Measurements from ENCODE around the gene PSMB10. TPM values are rescaled to one million over a fixed set of nuclear protein-coding genes. Genes with fewer than 3 reads are reported as not detected.

Gene PSMB10
- total RNA-seq, 1 donor from 2014 or later = 55.8 TPM

DNA sequence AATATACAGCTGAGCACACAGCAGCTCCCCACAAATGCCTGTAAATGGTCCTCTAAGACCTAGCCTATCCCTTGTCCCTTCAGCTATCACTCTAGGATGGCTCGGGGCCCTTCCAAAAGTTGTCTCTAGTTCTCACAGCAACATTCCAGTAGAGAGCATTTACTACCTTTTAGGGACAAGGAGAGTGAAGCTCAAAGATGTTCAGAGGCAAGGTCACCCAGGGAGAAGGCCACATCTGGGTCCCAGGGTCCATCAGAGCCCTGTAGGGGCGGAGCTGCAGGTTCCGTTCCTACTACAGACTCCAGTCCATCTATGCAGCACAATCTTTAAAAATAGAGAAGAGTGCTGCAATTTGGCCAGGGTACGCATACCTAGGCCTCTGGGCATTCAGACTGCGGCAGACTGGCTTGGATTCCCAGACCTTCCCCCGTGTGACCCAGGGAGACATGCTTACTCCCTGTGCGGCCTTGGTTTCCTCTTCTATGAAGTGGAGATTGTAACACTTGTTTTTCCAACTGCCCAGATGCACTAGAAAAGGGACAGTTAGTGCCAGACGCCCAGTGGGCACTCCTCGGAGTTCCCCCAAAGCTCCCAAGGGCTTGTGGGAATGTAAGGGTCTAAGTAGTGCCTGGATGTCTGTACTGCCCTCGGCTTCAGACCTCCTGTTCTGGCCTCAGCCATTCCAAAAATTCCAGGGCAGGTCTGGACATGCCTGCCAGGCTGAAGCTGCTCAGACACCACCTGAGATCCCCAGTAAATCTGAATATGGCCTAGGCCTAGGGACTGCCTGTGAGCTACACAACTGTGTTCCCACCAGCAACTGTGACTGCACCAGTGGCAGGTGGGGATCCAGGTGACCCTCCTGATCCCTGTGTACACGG, 29.3 kb upstream of the PSMB10 start:
- Histone ChIP-seq H3K27ac (replicated peaks) (peak overlapping the region; percentile 100), H3K4me1 (peaks cover 86% of the 10 kb centered on the region), H3K36me3 (peaks cover 25% of the 10 kb centered on the region), H3K4me3 (peak overlapping the region; percentile 96), H3K27me3 (ENCODE audit: low read depth) (no peaks in the 10 kb centered on the region), H3K9me3 (replicated peaks) (no peaks in the 10 kb centered on the region)
- intact Hi-C loops (cut with micrococcal nuclease) = no loop called here
- TF ChIP-seq, protein P1, sequence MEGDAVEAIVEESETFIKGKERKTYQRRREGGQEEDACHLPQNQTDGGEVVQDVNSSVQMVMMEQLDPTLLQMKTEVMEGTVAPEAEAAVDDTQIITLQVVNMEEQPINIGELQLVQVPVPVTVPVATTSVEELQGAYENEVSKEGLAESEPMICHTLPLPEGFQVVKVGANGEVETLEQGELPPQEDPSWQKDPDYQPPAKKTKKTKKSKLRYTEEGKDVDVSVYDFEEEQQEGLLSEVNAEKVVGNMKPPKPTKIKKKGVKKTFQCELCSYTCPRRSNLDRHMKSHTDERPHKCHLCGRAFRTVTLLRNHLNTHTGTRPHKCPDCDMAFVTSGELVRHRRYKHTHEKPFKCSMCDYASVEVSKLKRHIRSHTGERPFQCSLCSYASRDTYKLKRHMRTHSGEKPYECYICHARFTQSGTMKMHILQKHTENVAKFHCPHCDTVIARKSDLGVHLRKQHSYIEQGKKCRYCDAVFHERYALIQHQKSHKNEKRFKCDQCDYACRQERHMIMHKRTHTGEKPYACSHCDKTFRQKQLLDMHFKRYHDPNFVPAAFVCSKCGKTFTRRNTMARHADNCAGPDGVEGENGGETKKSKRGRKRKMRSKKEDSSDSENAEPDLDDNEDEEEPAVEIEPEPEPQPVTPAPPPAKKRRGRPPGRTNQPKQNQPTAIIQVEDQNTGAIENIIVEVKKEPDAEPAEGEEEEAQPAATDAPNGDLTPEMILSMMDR (IDR thresholded peaks at IDR 0.05; ENCODE audit: borderline replicate concordance) = no peak
- DNase-seq = no peak

DNA sequence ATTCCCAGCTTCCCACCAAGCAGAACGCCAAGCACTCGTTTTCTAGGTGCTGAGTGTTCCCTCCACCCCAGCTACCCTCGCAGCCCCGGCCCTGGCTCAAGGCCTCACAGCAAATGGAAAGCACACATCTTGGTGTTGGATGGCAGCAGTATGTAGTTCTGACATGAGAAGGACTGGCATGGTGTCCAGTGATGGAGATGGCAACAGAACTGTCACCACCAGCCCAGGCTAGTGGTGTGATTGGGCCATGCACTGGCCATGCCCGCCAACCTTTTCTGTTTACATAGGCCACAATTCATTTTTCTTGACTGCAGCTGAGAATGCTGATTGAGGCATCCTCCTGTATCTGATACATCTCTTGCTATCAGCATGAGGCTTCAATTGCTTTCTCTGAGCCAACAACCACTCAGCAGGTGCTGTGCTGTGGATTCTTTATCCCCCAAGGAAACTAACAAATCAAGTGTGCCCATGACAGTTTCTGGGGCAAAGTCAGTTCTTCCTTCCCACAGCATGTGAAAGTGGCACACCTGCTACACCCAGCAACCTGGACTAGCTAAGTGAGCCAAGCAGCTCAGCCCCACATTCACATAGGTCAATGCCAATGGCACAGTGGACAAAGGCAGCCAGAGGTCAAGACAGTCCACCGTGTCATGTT, 28.0 kb upstream of the PSMB10 start:
- Histone ChIP-seq H3K4me3 (peak overlapping the region; percentile 96), H3K36me3 (peaks cover 36% of the 10 kb centered on the region), H3K27me3 (ENCODE audit: low read depth) (no peaks in the 10 kb centered on the region), H3K4me1 (peaks cover 98% of the 10 kb centered on the region), H3K9me3 (replicated peaks) (no peaks in the 10 kb centered on the region), H3K27ac (replicated peaks) (peak overlapping the region; percentile 100)
- no peak for DNase-seq
- TF ChIP-seq, protein P1 (IDR thresholded peaks at IDR 0.05; ENCODE audit: borderline replicate concordance) = no peak
- intact Hi-C loops (cut with micrococcal nuclease) = no loop called here

DNA sequence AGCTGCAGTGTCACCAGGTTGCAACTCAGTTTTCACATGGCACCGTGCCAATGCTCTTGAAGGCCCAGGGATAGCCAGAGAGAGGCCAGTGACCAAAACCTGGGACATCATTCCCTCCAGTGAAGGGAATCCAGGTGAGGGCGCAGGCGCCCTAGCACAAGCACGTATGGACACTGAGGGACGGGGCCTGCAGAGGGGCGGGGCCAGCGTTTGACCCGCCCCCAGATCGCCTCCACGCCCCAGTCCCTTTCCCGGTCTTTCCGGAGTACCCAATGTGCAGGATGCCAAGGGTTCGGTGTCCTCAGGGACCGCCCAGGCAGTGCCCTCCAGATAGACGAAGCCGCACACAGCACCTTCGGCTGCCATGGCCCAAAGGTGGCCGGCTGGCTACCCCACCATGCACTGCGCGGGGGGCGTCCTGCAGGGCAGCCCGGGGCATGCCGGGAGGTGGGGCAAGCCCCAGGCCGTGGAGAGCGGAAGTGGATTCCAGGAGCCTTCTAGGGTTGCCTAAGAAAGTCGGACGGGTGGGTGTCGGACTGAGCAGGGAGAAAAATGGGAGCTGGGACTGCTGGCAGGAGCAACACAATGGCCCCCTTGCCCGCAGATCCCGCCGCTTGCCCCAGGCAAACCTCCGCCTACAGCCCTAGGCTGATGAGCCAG, 27.1 kb upstream of the PSMB10 start:
- Histone ChIP-seq H3K27me3 (ENCODE audit: low read depth) (no peaks in the 10 kb centered on the region), H3K9me3 (replicated peaks) (no peaks in the 10 kb centered on the region), H3K4me3 (peak overlapping the region; percentile 96), H3K4me1 (peaks cover 98% of the 10 kb centered on the region), H3K27ac (replicated peaks) (peak overlapping the region; percentile 100), H3K36me3 (peaks cover 41% of the 10 kb centered on the region)
- TF ChIP-seq, protein P1 (IDR thresholded peaks at IDR 0.05; ENCODE audit: borderline replicate concordance) = no peak
- intact Hi-C loops (cut with micrococcal nuclease) = no loop called here
- DNase-seq = no peak

DNA sequence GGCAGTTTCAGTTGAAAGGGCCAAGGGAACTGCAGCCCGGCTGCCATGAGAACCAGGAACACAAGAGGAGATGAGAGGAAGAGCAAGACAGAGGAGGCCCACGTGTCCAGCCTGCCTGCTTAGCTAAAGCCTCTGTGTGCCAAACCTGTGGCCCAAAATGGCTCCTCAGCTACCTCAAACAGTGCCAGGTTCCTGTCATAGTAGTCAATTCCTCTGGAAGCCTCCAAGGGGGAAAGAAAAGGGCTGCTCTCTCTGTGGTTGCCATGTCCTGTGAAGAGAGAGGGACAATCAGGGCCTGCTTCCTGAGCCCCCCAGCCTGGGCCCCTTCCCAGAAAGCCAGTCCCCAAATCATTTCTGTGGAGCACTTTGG, 26.6 kb upstream of the PSMB10 start:
- Histone ChIP-seq H3K27ac (replicated peaks) (peak overlapping the region; percentile 100), H3K27me3 (ENCODE audit: low read depth) (no peaks in the 10 kb centered on the region), H3K9me3 (replicated peaks) (no peaks in the 10 kb centered on the region), H3K4me3 (peak overlapping the region; percentile 96), H3K4me1 (peaks cover 100% of the 10 kb centered on the region), H3K36me3 (peaks cover 46% of the 10 kb centered on the region)
- TF ChIP-seq, protein P1 (IDR thresholded peaks at IDR 0.05; ENCODE audit: borderline replicate concordance) = no peak
- no peak for DNase-seq
- intact Hi-C loops (cut with micrococcal nuclease) = no loop called here

DNA sequence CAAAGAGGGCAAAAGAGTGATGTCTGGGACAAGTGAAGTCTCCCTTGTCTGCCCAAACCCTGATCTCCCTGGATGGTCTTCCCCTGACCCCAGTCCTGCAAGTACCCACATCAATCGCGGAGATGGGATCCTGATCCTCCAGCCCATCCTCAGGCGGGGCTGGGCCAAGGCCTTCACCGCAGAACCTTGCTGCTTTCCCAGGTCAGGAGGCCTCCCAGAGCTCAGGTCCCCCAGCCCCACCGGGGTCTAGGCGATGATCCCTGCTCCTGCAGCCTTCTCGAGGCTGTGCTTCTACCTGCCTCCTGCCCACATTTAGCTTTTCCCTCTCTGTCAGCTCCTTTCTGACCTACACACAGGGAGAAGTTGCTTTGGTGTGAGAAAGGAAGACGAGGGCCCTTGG, 25.5 kb upstream of the PSMB10 start:
- DNase-seq = no peak
- Histone ChIP-seq H3K27me3 (ENCODE audit: low read depth) (no peaks in the 10 kb centered on the region), H3K9me3 (replicated peaks) (no peaks in the 10 kb centered on the region), H3K4me3 (no peak overlapping the region), H3K36me3 (peaks cover 57% of the 10 kb centered on the region), H3K4me1 (peaks cover 97% of the 10 kb centered on the region), H3K27ac (replicated peaks) (peak overlapping the region; percentile 100)
- TF ChIP-seq, protein P1 (IDR thresholded peaks at IDR 0.05; ENCODE audit: borderline replicate concordance) = no peak
- intact Hi-C loops (cut with micrococcal nuclease) = no loop called here

All from left ventricle myocardium inferior (tissue), 1 donor.